GM12801 (cell line): ENCODE data around the gene RELB.

Experiments used
- TF ChIP-seq, protein P1 (sequence below): IDR thresholded peaks from one replicate; pipeline ENCODE4 v1.5.1; 2011; ENCODE audit warnings: control low read depth; ENCODE audit not compliant: insufficient read length; ENCODE audit errors: extremely low read depth

RELB gene

DNA sequence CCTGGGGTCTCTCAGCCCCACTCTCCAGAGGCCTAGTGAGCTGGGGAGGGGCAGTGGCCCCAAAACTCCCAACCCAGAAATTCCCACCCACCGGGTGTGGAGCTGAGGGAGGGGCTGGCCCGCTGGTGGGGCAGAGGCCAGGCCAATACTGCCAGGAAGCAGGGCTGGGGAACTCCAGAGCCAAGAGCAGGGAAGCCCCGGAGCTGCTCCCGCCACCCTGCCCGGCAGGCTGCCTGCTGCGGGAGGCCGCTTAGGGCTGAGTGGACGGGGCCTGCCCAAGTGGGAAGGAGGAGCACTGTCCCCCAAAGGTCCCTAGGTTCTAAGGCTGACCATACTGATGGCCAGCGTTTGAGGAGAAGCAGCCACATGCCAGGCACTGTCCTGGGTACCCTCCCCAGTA, 13.0 kb upstream of the RELB start:
- TF ChIP-seq, protein P1, sequence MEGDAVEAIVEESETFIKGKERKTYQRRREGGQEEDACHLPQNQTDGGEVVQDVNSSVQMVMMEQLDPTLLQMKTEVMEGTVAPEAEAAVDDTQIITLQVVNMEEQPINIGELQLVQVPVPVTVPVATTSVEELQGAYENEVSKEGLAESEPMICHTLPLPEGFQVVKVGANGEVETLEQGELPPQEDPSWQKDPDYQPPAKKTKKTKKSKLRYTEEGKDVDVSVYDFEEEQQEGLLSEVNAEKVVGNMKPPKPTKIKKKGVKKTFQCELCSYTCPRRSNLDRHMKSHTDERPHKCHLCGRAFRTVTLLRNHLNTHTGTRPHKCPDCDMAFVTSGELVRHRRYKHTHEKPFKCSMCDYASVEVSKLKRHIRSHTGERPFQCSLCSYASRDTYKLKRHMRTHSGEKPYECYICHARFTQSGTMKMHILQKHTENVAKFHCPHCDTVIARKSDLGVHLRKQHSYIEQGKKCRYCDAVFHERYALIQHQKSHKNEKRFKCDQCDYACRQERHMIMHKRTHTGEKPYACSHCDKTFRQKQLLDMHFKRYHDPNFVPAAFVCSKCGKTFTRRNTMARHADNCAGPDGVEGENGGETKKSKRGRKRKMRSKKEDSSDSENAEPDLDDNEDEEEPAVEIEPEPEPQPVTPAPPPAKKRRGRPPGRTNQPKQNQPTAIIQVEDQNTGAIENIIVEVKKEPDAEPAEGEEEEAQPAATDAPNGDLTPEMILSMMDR = no peak

DNA sequence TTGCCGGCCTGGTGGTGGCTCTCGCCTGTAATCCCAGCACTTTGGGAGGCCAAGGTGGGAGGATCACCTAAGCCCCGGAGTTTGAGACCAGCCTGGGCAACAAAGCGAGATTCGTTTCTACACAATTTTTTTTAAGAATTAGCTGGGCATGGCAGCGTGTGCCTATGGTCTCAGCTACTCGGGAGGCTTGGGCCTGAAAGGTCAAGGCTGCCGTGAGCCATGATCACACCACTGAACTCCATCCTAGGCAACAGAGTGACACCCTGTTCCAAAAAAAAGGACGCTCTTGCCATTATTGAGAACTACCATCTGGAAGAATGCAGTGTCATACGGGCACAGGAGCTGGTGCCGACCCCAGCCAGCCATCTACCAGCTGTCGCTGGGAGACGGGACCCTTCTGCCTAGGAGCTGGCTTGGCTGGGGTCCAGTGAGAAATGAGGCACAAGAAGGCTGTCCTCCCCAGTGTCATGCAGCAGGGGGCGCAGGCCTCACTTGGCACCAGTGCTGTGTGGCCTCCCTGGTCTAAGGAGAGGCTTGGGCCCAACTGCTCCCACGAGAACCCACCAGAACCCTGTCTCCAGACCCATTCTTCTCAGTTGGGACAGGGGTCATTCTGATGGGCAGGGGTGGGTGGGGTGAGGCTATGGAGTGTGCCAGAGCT, 12.2 kb upstream of the RELB start:
- TF ChIP-seq, protein P1 = no peak

DNA sequence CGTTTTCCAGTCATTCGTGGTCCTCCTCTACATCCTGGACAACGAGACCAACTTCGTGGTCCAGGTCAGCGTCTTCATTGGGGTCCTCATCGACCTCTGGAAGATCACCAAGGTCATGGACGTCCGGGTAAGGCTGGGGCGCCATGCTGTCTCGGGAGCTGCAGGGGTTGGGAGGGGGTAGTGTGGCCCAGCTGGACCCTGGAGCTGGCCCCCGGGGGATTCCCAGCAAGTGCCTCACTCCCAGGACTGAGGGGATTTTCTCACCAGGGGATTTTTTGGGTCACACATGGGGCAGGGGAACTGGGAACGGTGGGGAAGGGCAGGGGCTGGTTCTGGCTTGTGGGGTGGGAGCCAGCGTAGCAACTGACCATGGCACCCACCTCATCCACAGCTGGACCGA, 10.8 kb upstream of the RELB start:
- TF ChIP-seq, protein P1 = no peak

DNA sequence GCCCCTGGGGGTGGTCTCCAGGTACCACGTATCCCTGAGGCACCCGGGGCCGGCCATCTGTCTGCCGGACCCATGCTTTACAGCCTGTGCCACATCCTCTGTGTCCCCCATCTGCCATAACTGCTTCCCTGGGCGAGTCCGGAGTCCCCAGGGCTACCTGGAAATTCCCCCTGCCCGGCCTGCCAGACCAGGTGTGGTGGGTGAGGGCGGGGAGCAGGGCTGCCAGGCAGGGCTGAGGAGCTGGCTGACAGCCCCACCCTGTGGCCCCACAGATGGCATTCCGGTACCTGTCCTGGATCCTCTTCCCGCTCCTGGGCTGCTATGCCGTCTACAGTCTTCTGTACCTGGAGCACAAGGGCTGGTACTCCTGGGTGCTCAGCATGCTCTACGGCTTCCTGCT, 10.3 kb upstream of the RELB start:
- TF ChIP-seq, protein P1 = no peak

GRCh38 chr19:44992336-44993163, 8.7 kb upstream of the RELB start:
- TF ChIP-seq, protein P1 = no peak

DNA sequence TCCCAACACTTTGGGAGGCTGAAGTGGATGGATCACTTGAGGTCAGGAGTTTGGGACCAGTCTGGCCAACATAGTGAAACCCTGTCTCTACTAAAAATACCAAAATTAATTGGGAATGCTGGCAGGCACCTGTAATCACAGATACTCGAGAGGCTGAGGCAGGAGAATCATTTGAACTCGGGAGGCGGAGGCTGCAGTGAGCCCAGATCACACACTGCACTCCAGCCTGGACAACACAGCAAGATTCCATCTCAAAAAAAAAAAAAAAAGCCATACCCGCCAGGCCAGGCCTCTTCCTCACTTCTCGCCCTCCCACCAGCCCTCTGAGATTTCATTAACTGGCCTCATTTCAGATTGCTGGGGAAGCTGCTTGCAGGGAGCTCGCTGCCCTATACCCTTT, 7.7 kb upstream of the RELB start:
- TF ChIP-seq, protein P1 = no peak

GRCh38 chr19:44993926-44994537, 7.2 kb upstream of the RELB start:
- TF ChIP-seq, protein P1 = no peak
